ENCODE results near the gene FARS2.

GRCh38 chr6:5290097-5290496 is 28.8 kb downstream of the FARS2 start:
- TF ChIP-seq, protein P1, sequence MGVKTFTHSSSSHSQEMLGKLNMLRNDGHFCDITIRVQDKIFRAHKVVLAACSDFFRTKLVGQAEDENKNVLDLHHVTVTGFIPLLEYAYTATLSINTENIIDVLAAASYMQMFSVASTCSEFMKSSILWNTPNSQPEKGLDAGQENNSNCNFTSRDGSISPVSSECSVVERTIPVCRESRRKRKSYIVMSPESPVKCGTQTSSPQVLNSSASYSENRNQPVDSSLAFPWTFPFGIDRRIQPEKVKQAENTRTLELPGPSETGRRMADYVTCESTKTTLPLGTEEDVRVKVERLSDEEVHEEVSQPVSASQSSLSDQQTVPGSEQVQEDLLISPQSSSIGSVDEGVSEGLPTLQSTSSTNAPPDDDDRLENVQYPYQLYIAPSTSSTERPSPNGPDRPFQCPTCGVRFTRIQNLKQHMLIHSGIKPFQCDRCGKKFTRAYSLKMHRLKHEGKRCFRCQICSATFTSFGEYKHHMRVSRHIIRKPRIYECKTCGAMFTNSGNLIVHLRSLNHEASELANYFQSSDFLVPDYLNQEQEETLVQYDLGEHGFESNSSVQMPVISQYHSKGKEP (tag by site-specific recombination; IDR thresholded peaks at IDR 0.05), result no peak
- TF ChIP-seq TCF7L2 (IDR thresholded peaks at IDR 0.05; ENCODE audit: borderline replicate concordance, low read depth, low read length), result no peak
- no peak for TF ChIP-seq CTCF (tag by site-specific recombination; IDR thresholded peaks at IDR 0.05)
- TF ChIP-seq ZNF138 (tag by site-specific recombination; IDR thresholded peaks at IDR 0.05; ENCODE audit: borderline replicate concordance), result no peak
- TF ChIP-seq ZFP69B (tag by site-specific recombination; IDR thresholded peaks at IDR 0.05), result no peak
